Left lung (tissue), 10 donors: Measurements from ENCODE around the gene DCD. TPM values are rescaled to one million over a fixed set of nuclear protein-coding genes. Genes with fewer than 3 reads are reported as not detected.

Experiments
- ATAC-seq: fragments of 200-7000 bp; cut with Tn5 transposase; one replicate; pipeline ENCODE4 v1.9.1; 2020; ENCODE audit warnings: moderate library complexity
- DNase-seq, 4 donors: peaks; one replicate each; pipeline ENCODE4 v3.0.0-alpha.2; 2013 to 2020
- H3K27ac ChIP-seq, 2 donors: fragments of 200-600 bp; sonication (generic) in 1 of 2; one replicate each; pipeline versions ENCODE4 v1.5.0 to v1.8.0; 2020 to 2021
- H3K27me3 ChIP-seq, 2 donors: fragments of 200-600 bp; sonication (generic) in 1 of 2; one replicate each; pipeline versions ENCODE4 v1.5.0 to v1.8.0; 2020 to 2021
- H3K36me3 ChIP-seq, 2 donors: fragments of 200-600 bp; sonication (generic) in 1 of 2; one replicate each; pipeline versions ENCODE4 v1.5.0 to v1.8.0; 2020 to 2021
- H3K4me1 ChIP-seq, 2 donors: fragments of 200-600 bp; one replicate each; pipeline ENCODE4 v1.8.0; 2021
- H3K4me3 ChIP-seq, 2 donors: fragments of 200-600 bp; sonication (generic) in 1 of 2; one replicate each; pipeline versions ENCODE4 v1.5.0 to v1.8.0; 2020 to 2021; ENCODE audit warnings: mild to moderate bottlenecking in 1 of 2
- H3K9me3 ChIP-seq, 2 donors: fragments of 200-600 bp; sonication (generic) in 1 of 2; one replicate each; pipeline versions ENCODE4 v1.5.0 to v1.8.0; 2020 to 2021
- CTCF ChIP-seq, 2 donors: fragments of 200-600 bp; sonication (generic) in 1 of 2; IDR thresholded peaks; one replicate each; pipeline versions ENCODE4 v1.5.0 to v1.8.0; 2021; ENCODE audit warnings: antibody characterized with exemption in 2 of 2
- intact Hi-C, 2 donors: fragments of 100-400 bp; cut with DNase I; formaldehyde crosslinking; loops; one replicate each; pipeline versions ENCODE4 v1.11.2 to v1.14.2; 2022
- polyA plus RNA-seq, 6 donors: library from polyadenylated mRNA; unstranded; fragments of 120-200 nt; gene quantifications; one replicate each; pipeline ENCODE4 v1.2.1, GENCODE V29; 2013; ENCODE audit not compliant: insufficient read length in 6 of 6
- total RNA-seq, 2 donors: library from RNA; stranded (reverse); fragmentation: NEBNext Ultra II Directional; extraction: Animal tissue kit (Norgen Biotek cat#: 25700); gene quantifications; one replicate each; pipeline ENCODE4 v1.2.1, GENCODE V29; 2021
- donor health status: DM: no; HTN: yes; CAD: no.
- donor health status: DM: no; HTN: no; CAD: no.

Gene DCD
- total and polyA plus RNA-seq, 8 donors, result not detected

DNA sequence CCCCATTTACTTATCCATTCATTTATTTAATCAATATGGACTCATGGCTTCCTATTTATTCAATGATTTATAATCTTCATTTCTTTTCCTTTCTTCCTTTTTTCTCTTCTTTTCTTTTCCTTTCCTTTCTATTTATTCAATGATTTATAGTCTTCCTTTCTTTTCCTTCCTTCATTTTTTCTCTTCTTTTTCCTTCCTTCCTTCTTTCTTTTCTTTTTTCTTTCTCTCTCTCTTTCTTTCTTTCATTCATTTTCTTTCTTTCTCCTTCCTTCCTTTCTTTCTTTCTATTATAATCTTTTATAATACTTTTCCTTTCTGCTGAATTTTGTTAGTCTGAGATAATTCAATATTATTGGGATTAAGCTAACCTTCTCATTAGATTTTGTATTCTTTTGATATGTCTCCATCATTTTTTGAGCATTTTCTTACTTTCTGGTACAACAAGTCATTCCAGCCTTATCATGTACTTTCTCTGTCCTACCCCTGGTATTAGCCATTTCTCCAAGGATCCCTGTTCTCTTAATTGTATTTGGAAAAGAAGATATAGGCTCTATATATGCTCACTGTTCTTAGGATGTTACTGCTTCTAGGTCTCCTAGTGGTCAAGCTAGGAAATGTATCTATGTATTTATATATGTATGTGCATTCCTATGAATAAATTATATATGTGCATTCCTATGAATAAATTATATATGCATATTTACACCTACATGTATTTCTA, 25.5 kb downstream of the DCD start:
- DNase-seq (no peak), ATAC-seq (no peak)
- TF ChIP-seq CTCF (IDR thresholded peaks at IDR 0.05), result no peak
- H3K4me3 ChIP-seq, result no peak overlapping the region
- peaks cover 0 to 5% of the 10 kb centered on the region in 2 donors for H3K9me3 ChIP-seq
- H3K36me3 ChIP-seq, result no peaks in the 10 kb centered on the region
- no peak overlapping the region for H3K27ac ChIP-seq
- intact Hi-C loops, result no loop called here
- peaks cover 6 to 43% of the 10 kb centered on the region in 2 donors for H3K27me3 ChIP-seq
- no peaks in the 10 kb centered on the region for H3K4me1 ChIP-seq

GRCh38 chr12:54616933-54617680, 31.1 kb downstream of the DCD start:
- ATAC-seq, result no peak
- no peaks in the 10 kb centered on the region for H3K4me1 ChIP-seq
- no peaks in the 10 kb centered on the region for H3K9me3 ChIP-seq
- intact Hi-C loops, result no loop called here
- H3K4me3 ChIP-seq, result no peak overlapping the region
- H3K36me3 ChIP-seq, result no peaks in the 10 kb centered on the region
- no peak for DNase-seq
- no peak overlapping the region for H3K27ac ChIP-seq
- TF ChIP-seq CTCF (IDR thresholded peaks at IDR 0.05), result no peak
- H3K27me3 ChIP-seq, result peaks cover 0 to 34% of the 10 kb centered on the region in 2 donors

- H3K4me3 ChIP-seq, result no peak overlapping the region
- intact Hi-C loops, result no loop called here
- TF ChIP-seq CTCF (IDR thresholded peaks at IDR 0.05), result no peak
- H3K27ac ChIP-seq, result no peak overlapping the region
- H3K27me3 ChIP-seq, result peaks cover 0 to 24% of the 10 kb centered on the region in 2 donors
- H3K4me1 ChIP-seq, result no peaks in the 10 kb centered on the region
- H3K36me3 ChIP-seq, result no peaks in the 10 kb centered on the region
- ATAC-seq, result no peak
- H3K9me3 ChIP-seq, result no peaks in the 10 kb centered on the region
- DNase-seq, result no peak
These were observed 35.9 kb downstream of the DCD start for GRCh38 chr12:54612225-54612750.

- Histone ChIP-seq H3K4me3 (no peak overlapping the region), H3K36me3 (no peaks in the 10 kb centered on the region), H3K27ac (no peak overlapping the region), H3K27me3 (peaks cover 0 to 20% of the 10 kb centered on the region in 2 donors), H3K4me1 (no peaks in the 10 kb centered on the region), H3K9me3 (no peaks in the 10 kb centered on the region)
- no peak for ATAC-seq
- no peak for DNase-seq
- no peak for TF ChIP-seq CTCF (IDR thresholded peaks at IDR 0.05)
- intact Hi-C loops, result no loop called here
These were observed 36.4 kb downstream of the DCD start for GRCh38 chr12:54611715-54612149.

DNA sequence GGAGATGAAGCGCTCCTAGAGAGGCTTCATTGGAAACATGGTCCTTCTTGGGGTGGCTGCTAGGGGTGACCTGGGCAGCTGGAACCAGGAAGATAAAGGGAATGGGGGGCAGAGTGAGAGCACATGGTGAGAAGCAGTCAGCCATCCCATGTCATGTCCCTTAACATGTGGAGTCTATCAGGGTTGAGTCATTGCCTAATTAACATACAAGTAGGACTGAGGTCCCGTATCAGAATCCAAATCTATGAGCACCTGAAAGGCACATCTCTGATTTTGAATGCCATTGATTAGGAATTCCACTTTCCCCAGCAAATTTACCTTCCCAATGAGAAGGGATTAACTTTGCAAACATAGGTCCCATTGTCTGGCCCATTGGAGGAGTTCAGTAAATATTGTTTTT, 39.4 kb downstream of the DCD start:
- Histone ChIP-seq H3K9me3 (no peaks in the 10 kb centered on the region), H3K4me1 (no peaks in the 10 kb centered on the region), H3K36me3 (no peaks in the 10 kb centered on the region), H3K27me3 (peaks cover 0 to 4% of the 10 kb centered on the region in 2 donors), H3K4me3 (no peak overlapping the region), H3K27ac (no peak overlapping the region)
- ATAC-seq, result no peak
- no peak for TF ChIP-seq CTCF (IDR thresholded peaks at IDR 0.05)
- intact Hi-C loops, result no loop called here
- no peak for DNase-seq
